Fibroblast of skin of back (primary cell): ENCODE data around the gene RASSF10.

Experiments used
- DNase-seq: peaks from one replicate; pipeline ENCODE4 v3.0.0-alpha.2; 2013

Gene RASSF10

DNA sequence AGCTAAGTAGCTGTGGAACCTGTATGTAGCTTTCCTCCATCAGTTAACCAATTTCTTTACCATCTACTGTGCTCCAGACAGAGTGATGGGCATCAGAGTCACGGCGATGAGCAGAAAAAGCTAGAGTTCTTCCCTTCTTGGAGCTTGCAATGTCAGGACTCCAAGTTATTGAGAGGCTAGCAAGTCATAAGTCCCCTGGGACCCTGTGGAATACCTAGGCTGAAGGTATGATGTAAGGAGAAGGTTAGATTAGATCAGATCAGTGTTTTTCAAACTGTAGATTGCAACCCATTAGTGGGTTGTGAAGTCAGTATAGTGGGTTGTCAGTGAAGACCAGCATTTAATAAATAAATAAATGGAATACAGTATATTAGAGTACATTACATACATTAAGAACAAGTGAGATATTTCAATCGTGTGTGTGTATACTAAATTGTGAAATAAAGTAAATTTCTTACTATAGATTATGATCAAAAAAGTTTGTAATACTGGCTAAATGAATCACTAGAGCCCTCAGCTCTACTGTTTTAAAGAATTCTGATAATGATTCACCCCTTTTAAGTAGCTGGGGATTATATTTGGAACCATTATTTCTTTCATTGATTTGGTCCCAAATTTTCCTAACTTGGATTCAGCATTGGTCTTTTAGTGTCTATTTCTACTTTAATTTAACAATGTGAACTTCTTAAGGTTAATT, 52.3 kb downstream of the RASSF10 start:
- peak; percentile 54 for DNase-seq
